HL-60/S4 treated with phorbol 12-myristate 13-acetate at 8.2 ng/mL for 4 days and 3 days (cell line): ENCODE measurements around the gene SYT11.
"Not testable (repeated sequence)": the region's sequence is repeated elsewhere in the genome, so short reads cannot be mapped to it uniquely, and the experiment has no call there.

Experiments
- in situ Hi-C: fragments of 300-500 bp; cut with MboI; formaldehyde crosslinking; loops from 2 replicates; pipeline ENCODE4 v1.15.0; 2022; ENCODE audit warnings: low sequenced_read_pairs

SYT11 gene

DNA sequence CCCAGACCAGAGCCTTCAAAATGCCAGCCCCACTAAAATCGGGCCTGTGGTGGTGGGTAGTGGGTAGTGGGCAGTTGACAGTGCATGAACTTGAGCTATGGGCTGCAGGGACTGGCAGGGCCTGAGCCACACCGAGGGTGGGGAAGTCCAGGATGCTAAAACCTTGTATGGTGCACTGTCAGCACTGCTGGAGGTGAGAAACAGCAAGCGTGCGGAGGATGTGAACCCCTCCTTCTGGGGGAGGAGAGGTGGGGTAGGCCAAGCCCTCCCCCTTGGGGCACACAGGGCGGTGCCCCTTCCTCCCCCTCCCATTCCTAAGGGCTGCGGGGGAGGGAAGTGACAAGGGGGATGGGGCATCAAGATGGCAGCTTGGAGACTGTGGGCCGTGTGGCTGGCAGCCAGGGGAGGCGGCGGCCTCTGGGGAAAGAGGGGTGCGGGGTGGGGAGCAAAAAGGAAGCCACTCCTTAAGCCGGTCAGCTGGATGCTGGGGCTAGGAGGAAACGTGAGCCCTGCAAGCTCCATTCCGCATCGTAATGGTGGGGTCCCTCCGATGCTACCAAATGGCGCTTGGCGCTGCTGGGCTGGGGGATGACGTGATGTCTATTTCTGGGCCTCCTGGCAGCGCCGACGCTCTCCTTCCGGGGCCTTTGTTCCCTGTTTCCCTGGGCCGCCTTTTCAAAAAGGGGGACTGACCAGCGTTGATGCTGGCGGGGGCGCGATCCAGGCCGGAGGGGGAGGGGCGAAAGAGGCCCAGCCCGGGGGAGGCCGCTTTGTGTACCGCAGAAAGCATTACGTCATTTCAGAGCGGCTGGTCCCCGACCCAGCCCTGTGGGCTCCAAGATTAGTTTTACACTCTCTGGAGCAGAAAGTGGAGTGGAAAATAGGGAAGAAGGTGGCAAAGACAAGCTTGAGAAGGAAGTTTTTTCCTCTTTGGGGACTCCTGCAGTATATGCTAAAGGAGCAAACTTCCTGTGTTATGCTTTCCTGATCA is 809 bp downstream of the SYT11 start:
- in situ Hi-C loops: no loop called here

- in situ Hi-C loops: no loop called here
These were observed 1.7 kb downstream of the SYT11 start for GRCh38 chr1:155860970-155861510.

DNA sequence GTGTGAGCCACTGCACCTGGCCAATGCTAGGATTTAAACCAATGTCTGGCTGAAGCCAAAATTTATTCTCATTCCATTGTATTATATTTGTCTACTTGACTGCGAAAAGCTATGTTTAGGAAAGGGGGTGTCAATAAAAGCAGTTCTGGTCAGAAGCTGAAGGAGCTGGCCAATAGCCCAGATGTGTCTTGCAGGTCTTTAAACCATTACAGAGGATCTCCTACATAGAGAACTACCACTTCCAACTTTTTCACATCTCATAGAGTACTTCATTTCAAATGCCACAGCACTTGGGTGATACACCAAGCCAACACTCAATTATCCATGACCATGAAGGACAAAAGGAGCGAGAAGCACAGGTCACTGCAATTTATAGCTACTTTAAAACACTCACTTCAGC is 2.5 kb downstream of the SYT11 start:
- in situ Hi-C loops: no loop called here

DNA sequence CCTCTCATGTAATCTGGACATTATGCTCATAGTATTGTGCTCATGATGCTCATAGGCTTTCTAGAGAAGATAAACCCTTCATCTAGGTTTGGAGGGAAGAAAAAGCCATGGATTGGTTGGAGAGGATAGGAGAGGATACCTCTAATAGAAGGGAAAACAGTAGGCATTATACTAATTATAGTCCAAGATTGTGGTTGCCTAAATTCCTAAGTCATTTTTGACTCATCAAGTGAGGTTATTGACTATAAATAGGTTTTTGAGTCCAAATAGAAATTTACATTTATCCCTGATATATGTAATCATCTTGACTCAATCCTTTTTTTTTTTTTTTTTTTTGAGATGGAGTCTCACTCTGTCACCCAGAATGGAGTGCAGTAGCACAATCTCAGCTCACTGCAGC is 5.0 kb downstream of the SYT11 start:
- in situ Hi-C loops: no loop called here

DNA sequence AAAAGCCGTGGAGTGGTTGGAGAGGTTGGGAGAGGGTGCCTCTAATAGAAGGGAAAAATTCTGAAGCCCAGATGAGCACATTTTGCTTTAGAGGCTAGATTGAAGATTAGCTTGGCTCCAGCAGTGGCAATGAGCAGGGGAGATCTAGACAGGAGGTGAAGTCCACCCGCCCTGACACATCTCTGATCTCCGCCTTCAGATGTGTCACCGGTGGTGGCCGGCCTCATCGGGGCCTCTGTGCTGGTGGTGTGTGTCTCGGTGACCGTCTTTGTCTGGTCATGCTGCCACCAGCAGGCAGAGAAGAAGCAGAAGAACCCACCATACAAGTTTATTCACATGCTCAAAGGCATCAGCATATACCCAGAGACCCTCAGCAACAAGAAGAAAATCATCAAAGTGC is 8.4 kb downstream of the SYT11 start:
- in situ Hi-C loops: no loop called here

- in situ Hi-C loops: no loop called here
These were observed 12.0 kb downstream of the SYT11 start for GRCh38 chr1:155871390-155871789.

DNA sequence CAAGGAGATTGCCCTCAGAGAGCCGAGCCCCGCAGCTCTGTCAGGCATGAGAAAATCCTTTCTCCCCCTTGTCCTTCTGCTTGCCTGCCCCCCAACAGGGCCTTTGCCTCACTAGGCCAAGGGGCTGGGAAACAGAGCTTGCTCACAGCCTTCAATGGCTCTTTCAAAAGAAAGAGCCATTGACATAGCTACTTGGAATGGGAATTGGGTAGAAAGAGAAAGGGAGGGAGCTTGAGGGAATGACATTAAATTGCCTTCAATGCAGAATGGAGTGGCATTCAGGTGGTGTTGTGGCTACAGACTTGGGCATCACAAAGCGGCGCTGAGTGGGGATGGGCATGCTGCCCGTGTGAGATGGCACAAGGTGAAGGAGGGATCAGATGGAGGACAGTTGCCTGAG is 13.2 kb downstream of the SYT11 start:
- in situ Hi-C loops: no loop called here

DNA sequence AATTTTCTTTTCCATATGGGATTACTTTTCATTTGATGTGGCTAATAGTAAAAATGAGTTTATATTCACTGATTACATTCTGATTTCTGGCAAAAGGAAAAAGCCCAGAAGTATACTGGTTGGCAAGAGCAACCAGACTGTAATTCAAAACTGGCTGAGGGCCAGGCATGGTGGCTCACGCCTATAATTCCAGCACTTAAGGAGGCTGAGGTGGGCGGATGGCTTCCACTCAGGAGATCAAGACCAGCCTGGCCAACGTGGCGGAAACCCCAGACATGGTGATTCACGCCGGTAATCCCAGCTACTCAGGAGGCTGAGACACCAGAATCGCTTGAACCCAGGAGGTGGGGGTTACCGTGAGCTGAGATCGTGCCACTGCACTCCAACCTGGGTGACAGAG is 14.5 kb downstream of the SYT11 start:
- in situ Hi-C loops: no loop called here

DNA sequence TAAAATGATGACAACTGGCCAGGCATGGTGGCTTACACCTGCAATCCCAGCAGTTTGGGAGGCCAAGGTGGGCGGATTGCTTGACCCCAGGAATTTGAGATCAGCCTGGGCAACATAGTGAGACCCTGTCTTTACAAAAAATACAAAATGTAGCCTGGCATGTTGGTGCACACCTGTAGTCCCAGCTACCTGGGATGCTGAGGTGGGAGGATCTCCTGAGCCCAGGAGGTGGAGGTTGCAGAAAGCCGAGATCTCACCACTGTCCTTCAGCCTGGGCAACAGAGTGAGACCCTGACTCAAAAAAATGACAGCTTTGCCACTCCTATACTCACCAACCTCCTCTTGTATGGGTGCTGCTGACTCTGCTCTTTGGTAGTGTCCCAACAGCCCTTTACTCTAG is 18.6 kb downstream of the SYT11 start:
- in situ Hi-C loops: no loop called here

DNA sequence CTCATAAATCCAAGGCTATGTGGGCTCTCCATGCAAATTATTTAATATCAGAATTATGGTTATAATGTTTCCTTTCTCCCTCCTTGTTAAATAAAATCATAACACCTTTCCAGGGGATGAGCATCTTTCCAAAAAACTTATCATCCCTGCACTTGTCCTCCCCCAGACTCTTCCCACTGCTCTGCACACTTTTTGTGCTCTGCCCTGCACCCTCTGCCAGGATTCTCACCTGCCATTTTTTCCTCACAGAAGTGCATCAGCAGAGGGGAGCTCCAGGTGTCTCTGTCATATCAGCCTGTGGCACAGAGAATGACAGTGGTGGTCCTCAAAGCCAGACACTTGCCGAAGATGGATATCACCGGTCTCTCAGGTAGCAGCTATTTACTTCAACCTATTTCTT is 20.9 kb downstream of the SYT11 start:
- in situ Hi-C loops: no loop called here

- in situ Hi-C loops: no loop called here
These were observed 21.6 kb downstream of the SYT11 start for GRCh38 chr1:155880950-155881349.

DNA sequence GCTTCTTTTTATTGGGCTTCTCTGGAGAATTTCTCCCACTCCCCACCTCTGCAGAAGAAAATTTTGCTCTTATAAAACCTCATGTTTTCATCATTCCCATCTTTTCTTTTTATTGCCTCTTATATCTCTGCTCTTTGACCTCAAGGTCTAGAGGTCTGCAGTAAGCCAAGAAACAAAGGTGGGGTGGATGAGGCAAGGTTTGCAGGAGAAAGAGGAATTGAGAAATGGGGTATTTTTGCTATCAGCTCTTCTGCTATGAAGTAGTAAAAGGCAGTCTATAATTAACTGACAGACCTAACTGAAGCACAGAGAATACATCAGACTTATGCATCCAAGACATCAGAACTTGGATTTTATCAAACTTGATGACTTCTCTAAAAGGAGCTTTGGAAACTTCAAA is 22.9 kb downstream of the SYT11 start:
- in situ Hi-C loops: no loop called here

DNA sequence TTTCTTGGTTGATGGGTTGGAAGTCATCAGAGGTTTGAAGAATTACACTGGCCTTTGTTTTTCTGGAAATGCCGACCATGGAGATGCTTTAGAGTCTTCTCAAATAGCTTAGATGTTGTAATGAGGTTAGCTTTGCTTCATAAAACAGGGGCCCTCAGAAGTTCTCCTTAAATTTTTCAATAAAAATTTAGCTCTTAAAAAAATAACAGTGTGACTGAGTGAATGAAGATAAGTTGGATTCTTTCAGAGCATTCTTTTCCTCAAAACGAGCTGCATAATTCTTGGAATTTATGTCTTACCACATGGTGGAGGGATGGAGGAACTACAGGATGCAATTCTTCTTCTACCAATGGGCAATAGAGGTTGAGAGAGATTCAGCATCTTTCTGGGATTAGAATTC is 23.4 kb downstream of the SYT11 start:
- in situ Hi-C loops: no loop called here

DNA sequence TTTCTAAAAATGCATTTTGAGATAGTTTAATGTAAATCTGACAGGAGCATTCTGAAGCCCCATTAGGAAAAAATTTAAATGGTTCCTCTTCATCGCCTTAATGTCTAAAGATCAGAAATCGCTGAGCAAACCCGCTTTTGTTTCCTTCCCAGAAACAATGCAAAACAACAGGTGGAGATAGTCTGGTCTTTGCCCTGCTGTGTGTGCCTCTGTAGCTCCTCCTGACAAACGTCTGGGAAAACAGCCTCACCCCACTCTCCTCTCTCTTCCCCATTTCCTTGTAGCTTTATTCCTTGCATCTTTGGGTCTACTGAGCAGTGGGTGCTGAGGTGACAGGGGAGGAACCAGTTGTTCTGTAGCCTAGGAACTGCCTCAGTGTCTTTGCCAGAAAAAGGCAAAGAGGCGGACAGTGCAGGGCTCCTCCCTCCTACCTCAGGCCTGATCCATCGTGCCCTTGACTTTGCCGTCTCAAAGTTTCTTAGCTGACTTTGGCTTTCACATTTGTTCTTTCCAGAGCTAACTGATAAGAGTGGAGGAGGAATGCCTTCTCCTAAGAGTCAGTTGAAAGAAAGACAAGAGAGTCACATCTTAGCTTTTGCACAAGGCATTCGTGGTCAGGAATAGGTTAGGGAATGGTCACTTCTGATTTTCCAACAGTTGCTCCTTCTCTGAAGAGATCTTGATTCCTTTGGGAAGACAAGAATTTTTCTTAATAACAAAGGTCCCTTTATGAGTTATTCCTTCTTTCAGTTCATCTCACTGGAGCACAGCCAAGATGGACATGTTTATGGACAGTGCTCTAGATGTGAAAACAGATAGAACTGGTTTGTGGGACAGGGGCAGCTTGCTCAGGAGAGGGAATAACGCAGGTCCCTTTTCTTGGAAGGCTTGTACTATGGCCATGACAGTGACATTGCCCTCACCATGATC is 24.9 kb downstream of the SYT11 start:
- in situ Hi-C loops: no loop called here

DNA sequence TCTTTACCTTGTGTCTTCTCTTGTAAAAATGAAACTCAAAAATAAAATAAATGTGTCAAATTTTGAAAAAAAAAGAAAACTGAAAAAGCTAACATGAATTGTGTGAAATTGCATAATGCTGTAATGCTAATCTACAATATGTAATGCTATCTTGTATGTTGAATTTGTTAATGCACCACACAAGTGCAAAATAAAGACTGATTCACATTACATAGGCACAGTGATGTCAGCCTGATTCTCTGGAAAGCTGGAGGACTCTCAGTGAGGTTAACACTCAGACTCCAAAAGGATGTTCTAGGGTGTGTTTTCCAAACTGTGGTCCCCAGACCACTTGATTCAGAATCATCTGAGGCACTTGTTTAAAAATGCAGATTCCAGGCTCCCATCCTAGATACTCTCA is 25.6 kb downstream of the SYT11 start:
- in situ Hi-C loops: no loop called here

DNA sequence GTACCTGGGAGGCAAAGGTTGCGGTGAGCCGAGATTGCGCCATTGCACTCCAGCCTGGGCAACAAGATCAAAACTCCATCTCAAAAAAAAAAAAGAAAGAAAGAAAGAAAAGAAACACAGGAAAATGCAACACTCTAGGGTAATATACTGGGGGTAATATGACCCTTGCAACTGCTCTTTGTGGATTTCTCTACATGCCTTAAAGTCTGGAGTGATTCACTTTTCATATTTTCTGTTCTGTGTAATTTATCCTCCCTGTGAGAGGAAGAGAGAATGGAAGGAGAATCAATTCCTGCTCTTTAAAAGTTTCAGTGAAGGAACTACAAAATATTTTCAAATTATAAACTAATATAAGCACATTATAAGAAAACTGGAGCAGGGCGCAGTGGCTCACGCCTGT is 29.1 kb downstream of the SYT11 start:
- in situ Hi-C loops: no loop called here

DNA sequence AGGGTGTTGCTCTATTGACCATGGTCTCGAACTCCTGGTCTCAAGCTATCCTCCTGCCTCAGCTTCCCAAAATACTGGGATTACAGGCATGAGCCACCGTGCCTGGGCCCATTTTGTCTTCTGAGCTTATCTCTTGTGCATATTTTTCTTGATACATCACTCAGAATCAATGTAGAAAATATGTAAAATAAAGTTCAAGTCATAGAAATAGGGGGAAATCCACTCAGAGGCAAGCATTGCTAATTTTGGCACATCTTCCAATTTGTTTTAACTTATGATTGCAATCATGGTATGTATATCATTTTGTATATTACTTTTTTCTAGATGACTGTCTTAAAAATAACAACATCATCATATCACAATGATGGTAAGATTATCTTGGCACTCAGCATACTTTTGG is 30.2 kb downstream of the SYT11 start:
- in situ Hi-C loops: no loop called here

GRCh38 chr1:155890251-155890650 is 30.9 kb downstream of the SYT11 start:
- in situ Hi-C loops: no loop called here

GRCh38 chr1:155892796-155893195 is 33.4 kb downstream of the SYT11 start:
- in situ Hi-C loops: no loop called here

DNA sequence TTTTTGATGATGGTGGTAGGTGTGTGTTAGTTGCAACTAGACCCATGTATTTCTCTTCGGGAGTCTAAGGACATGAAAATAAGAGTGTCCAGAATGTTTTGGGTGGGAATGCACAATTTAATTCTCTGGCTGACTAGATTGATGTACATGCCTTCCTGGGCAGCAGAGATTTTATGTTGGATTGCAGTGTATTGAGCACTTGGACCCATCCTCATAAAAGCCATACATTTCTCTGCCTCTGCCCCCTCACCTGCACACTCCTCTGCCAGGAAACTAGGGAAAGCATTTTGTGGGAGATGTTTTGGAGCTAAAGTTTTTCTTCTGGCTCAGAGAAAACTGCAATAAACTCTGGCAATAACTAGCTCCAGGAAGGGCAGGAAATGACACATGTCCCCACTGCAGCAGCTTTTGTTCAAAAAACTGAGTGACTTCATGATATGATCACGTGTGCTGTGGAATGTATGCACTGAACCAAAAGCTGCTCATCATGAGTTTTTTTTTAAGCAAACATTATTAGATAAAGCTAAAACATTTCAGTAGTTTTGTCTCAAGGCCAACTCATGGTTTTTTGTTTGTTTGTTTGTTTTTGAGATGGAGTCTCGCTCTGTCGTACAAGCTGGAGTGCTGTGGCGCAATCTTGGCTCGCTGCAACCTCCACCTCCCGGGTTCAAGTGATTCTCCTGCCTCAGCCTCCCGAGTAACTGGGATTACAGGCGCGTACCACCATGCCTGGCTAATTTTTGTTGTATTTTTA is 34.2 kb downstream of the SYT11 start:
- in situ Hi-C loops: no loop called here

- in situ Hi-C loops: not testable (repeated sequence)
These were observed 36.2 kb downstream of the SYT11 start for GRCh38 chr1:155895617-155896016.
